ENCODE data around the gene GGT6.
"Not testable (repeated sequence)": the region's sequence is repeated elsewhere in the genome, so short reads cannot be mapped to it uniquely, and the experiment has no call there.

Gene GGT6

GRCh38 chr17:4585638-4585994 lies 25.2 kb upstream of the GGT6 start:
- Mint-ChIP-seq H3K9me3 (no peaks in the 10 kb centered on the region), H3K27me3 (peaks cover 35% of the 10 kb centered on the region), H3K4me3 (no peak overlapping the region), H3K27ac (no peak overlapping the region), H3K36me3 (ENCODE audit: low read depth) (no peaks in the 10 kb centered on the region), H3K4me1 (ENCODE audit: low read depth) (peaks cover 6% of the 10 kb centered on the region)

GRCh38 chr17:4584917-4585637 lies 24.7 kb upstream of the GGT6 start:
- Mint-ChIP-seq H3K27me3 (peaks cover 35% of the 10 kb centered on the region), H3K36me3 (ENCODE audit: low read depth) (no peaks in the 10 kb centered on the region), H3K4me1 (ENCODE audit: low read depth) (peaks cover 6% of the 10 kb centered on the region), H3K9me3 (no peaks in the 10 kb centered on the region), H3K4me3 (peak overlapping the region; percentile 54), H3K27ac (no peak overlapping the region)

GRCh38 chr17:4584101-4584916 lies 23.9 kb upstream of the GGT6 start, which contains the start of gene SMTNL2:
SMTNL2 (plus strand) TSS chr17:4584529; CDS start chr17:4584606, 77 bp downstream.
- H3K36me3 Mint-ChIP-seq (ENCODE audit: low read depth): no peaks in the 10 kb centered on the region
- H3K9me3 Mint-ChIP-seq: no peaks in the 10 kb centered on the region
- peaks cover 38% of the 10 kb centered on the region for H3K27me3 Mint-ChIP-seq
- no peak within 1 kb of the TSS for H3K27ac Mint-ChIP-seq
- H3K4me3 Mint-ChIP-seq: peak within 1 kb of the TSS; percentile 70
- H3K4me1 Mint-ChIP-seq (ENCODE audit: low read depth): peaks cover 6% of the 10 kb centered on the region

GRCh38 chr17:4583782-4584100 lies 23.4 kb upstream of the GGT6 start:
- peaks cover 38% of the 10 kb centered on the region for H3K27me3 Mint-ChIP-seq
- H3K4me1 Mint-ChIP-seq (ENCODE audit: low read depth): peaks cover 6% of the 10 kb centered on the region
- H3K9me3 Mint-ChIP-seq: no peaks in the 10 kb centered on the region

GRCh38 chr17:4583206-4583605 lies 22.8 kb upstream of the GGT6 start:
- H3K9me3 Mint-ChIP-seq: no peaks in the 10 kb centered on the region
- peak overlapping the region; percentile 70 for H3K4me3 Mint-ChIP-seq
- peaks cover 38% of the 10 kb centered on the region for H3K27me3 Mint-ChIP-seq
- no peaks in the 10 kb centered on the region for H3K36me3 Mint-ChIP-seq (ENCODE audit: low read depth)
- H3K4me1 Mint-ChIP-seq (ENCODE audit: low read depth): peaks cover 6% of the 10 kb centered on the region
- no peak overlapping the region for H3K27ac Mint-ChIP-seq

More at GRCh38 chr17:4583782-4584100, 23.4 kb upstream of the GGT6 start:
- Mint-ChIP-seq H3K4me3 (peak overlapping the region; percentile 70), H3K36me3 (ENCODE audit: low read depth) (no peaks in the 10 kb centered on the region), H3K27ac (no peak overlapping the region)

GRCh38 chr17:4582691-4583090 lies 22.3 kb upstream of the GGT6 start:
- peaks cover 38% of the 10 kb centered on the region for H3K27me3 Mint-ChIP-seq
- H3K27ac Mint-ChIP-seq: no peak overlapping the region
- no peaks in the 10 kb centered on the region for H3K9me3 Mint-ChIP-seq
- no peaks in the 10 kb centered on the region for H3K36me3 Mint-ChIP-seq (ENCODE audit: low read depth)
- H3K4me3 Mint-ChIP-seq: no peak overlapping the region
- H3K4me1 Mint-ChIP-seq (ENCODE audit: low read depth): peaks cover 6% of the 10 kb centered on the region

- Mint-ChIP-seq H3K4me3 (no peak overlapping the region), H3K27me3 (peaks cover 38% of the 10 kb centered on the region), H3K9me3 (no peaks in the 10 kb centered on the region), H3K36me3 (ENCODE audit: low read depth) (no peaks in the 10 kb centered on the region), H3K4me1 (ENCODE audit: low read depth) (peaks cover 6% of the 10 kb centered on the region), H3K27ac (no peak overlapping the region)
Observed at GRCh38 chr17:4582101-4582501, 21.7 kb upstream of the GGT6 start.

GRCh38 chr17:4580291-4580690 lies 19.9 kb upstream of the GGT6 start:
- Mint-ChIP-seq H3K4me3 (no peak overlapping the region), H3K9me3 (no peaks in the 10 kb centered on the region), H3K36me3 (ENCODE audit: low read depth) (no peaks in the 10 kb centered on the region), H3K4me1 (ENCODE audit: low read depth) (peaks cover 6% of the 10 kb centered on the region), H3K27me3 (peaks cover 29% of the 10 kb centered on the region), H3K27ac (no peak overlapping the region)

- Mint-ChIP-seq H3K9me3 (no peaks in the 10 kb centered on the region), H3K4me1 (ENCODE audit: low read depth) (peaks cover 3% of the 10 kb centered on the region), H3K36me3 (ENCODE audit: low read depth) (no peaks in the 10 kb centered on the region), H3K4me3 (no peak overlapping the region), H3K27ac (no peak overlapping the region), H3K27me3 (peaks cover 26% of the 10 kb centered on the region)
Observed at GRCh38 chr17:4579678-4580077, 19.3 kb upstream of the GGT6 start.

- not testable (repeated sequence) for H3K36me3 Mint-ChIP-seq (ENCODE audit: low read depth); H3K9me3 Mint-ChIP-seq; H3K27ac Mint-ChIP-seq; H3K4me3 Mint-ChIP-seq
- Mint-ChIP-seq H3K4me1 (ENCODE audit: low read depth) (peaks cover 12% of the 10 kb centered on the region), H3K27me3 (peaks cover 19% of the 10 kb centered on the region)
Observed at GRCh38 chr17:4578349-4578748, 18.0 kb upstream of the GGT6 start.

GRCh38 chr17:4577386-4577993 lies 17.1 kb upstream of the GGT6 start:
- peaks cover 17% of the 10 kb centered on the region for H3K27me3 Mint-ChIP-seq
- H3K4me1 Mint-ChIP-seq (ENCODE audit: low read depth): peaks cover 18% of the 10 kb centered on the region
- H3K9me3 Mint-ChIP-seq: no peaks in the 10 kb centered on the region
- no peaks in the 10 kb centered on the region for H3K36me3 Mint-ChIP-seq (ENCODE audit: low read depth)
- H3K4me3 Mint-ChIP-seq: no peak overlapping the region
- no peak overlapping the region for H3K27ac Mint-ChIP-seq

GRCh38 chr17:4576729-4577322 lies 16.4 kb upstream of the GGT6 start:
- H3K27ac Mint-ChIP-seq: no peak overlapping the region
- H3K4me3 Mint-ChIP-seq: no peak overlapping the region
- H3K9me3 Mint-ChIP-seq: no peaks in the 10 kb centered on the region
- H3K4me1 Mint-ChIP-seq (ENCODE audit: low read depth): peaks cover 18% of the 10 kb centered on the region
- H3K36me3 Mint-ChIP-seq (ENCODE audit: low read depth): no peaks in the 10 kb centered on the region
- H3K27me3 Mint-ChIP-seq: peaks cover 10% of the 10 kb centered on the region

- no peaks in the 10 kb centered on the region for H3K9me3 Mint-ChIP-seq
- no peaks in the 10 kb centered on the region for H3K36me3 Mint-ChIP-seq (ENCODE audit: low read depth)
- no peak overlapping the region for H3K27ac Mint-ChIP-seq
- H3K4me3 Mint-ChIP-seq: no peak overlapping the region
- H3K27me3 Mint-ChIP-seq: peaks cover 15% of the 10 kb centered on the region
- peaks cover 18% of the 10 kb centered on the region for H3K4me1 Mint-ChIP-seq (ENCODE audit: low read depth)
Observed at GRCh38 chr17:4576161-4576558, 15.8 kb upstream of the GGT6 start.

GRCh38 chr17:4574448-4575045 lies 14.2 kb upstream of the GGT6 start:
- Mint-ChIP-seq H3K4me1 (ENCODE audit: low read depth) (peaks cover 18% of the 10 kb centered on the region), H3K36me3 (ENCODE audit: low read depth) (no peaks in the 10 kb centered on the region), H3K27ac (no peak overlapping the region), H3K4me3 (no peak overlapping the region), H3K27me3 (peaks cover 12% of the 10 kb centered on the region), H3K9me3 (no peaks in the 10 kb centered on the region)

GRCh38 chr17:4573669-4574068 lies 13.3 kb upstream of the GGT6 start:
- Mint-ChIP-seq H3K27me3 (peaks cover 12% of the 10 kb centered on the region), H3K9me3 (no peaks in the 10 kb centered on the region), H3K36me3 (ENCODE audit: low read depth) (no peaks in the 10 kb centered on the region), H3K27ac (no peak overlapping the region), H3K4me1 (ENCODE audit: low read depth) (peaks cover 18% of the 10 kb centered on the region), H3K4me3 (no peak overlapping the region)

All from stimulated activated naive CD8-positive, alpha-beta T cell treated with anti-CD3 and anti-CD28 coated beads, Interleukin-15, Interleukin-2, amounts not matched to agents 100 ng/mL and 50 ng/mL, for 24 hours (primary cell).